H4 (cell line): ENCODE data around the gene ATP5PO. TPM values are rescaled to one million over a fixed set of nuclear protein-coding genes. Genes with fewer than 3 reads are reported as not detected.
A peak's percentile ranks its signal among the peaks of the same experiment; 100 is the strongest.

Source experiments
- DNase-seq: peaks from one replicate; pipeline ENCODE4 v3.0.0-alpha.2; 2015; ENCODE audit warnings: low spot score
- total RNA-seq: library from RNA; depleted of rRNA; stranded (reverse); fragments of >200 nt; shearing (Covaris generic); gene quantifications from 2 replicates; pipeline ENCODE4 v1.2.3, GENCODE V29; 2014; rRNA removed

The ATP5PO gene, protein sequence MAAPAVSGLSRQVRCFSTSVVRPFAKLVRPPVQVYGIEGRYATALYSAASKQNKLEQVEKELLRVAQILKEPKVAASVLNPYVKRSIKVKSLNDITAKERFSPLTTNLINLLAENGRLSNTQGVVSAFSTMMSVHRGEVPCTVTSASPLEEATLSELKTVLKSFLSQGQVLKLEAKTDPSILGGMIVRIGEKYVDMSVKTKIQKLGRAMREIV
- total RNA-seq = 325 and 389 TPM in 2 replicates

- peak; percentile 99 for DNase-seq
These were observed at the start of gene ATP5PO for GRCh38 chr21:33915368-33916199. TSS of gene ATP5PO (minus strand) at chr21:33915804. CDS start at chr21:33915763, 41 bp downstream.

- no peak for DNase-seq
These were observed 49.2 kb upstream of the ATP5PO start for GRCh38 chr21:33964706-33965325.

DNA sequence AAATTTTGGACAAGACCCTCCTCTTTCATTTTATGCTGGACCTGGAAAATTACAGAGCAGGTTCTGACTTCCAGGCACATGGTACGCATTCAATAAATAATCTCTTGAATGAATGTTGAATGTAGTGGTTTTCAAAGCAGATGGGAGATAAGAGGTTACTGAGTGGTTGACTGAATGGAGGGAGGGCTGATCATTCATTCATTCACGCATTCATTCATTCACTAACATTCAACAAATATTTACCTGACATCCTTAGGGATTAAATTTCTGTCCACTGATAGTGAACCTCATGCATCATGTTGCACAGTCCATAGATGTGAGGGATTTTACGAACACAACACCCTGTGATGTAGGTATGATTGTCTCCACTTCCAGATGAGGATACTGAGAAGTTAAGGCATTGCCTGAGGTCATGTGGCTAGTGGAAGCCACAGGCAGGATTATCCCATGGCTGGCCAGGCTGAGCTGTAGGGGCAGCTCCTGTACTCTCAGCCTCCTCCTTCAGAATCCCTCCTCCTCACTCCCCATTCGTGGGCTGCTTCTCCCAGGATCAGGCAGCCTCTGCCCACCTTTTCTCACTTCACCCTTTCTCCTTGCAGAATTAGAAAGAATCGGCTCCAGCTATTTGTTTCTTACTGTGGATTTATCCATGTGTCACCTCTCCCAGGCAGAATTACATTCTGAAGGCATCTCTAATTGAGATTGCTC lies 48.4 kb upstream of the ATP5PO start:
- no peak for DNase-seq

GRCh38 chr21:33962290-33962689 lies 46.7 kb upstream of the ATP5PO start:
- DNase-seq = no peak

GRCh38 chr21:33961061-33961460 lies 45.5 kb upstream of the ATP5PO start:
- no peak for DNase-seq

DNA sequence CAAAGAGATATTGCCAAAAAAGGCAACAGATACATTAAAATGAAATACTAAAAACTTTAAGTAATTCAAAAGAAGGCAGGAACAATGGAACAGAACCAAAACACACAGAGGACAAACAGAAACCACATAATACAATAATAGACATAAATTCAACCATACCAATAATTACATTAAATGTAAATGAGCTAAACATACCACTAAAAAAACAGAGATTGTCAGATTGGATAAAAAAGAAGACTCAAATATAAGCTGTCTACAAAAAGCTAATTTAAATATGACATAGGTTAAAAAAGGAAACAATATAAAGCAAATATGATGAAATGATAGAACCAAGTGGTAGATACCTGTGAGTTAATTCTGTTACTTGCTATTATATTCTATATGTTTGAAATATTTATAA lies 44.1 kb upstream of the ATP5PO start:
- DNase-seq = no peak

DNA sequence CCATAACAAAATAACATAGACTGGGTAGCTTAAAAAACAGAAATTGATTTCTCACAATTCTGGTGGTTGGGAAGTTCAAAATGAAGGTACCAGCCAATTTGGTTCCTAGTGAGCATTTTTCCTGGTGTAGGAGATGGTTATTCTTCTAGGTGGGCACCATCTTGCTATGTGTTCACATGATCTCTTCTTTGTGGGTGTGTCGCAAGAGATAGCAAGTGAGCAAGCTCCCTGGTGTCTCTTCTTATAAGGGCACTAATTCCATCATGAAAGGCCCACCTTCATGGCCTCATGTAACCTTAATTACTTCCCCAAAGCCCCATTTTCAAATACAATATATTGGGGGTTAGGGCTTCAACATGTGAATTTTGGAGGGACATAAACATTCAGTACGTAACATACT lies 38.8 kb upstream of the ATP5PO start:
- no peak for DNase-seq

- no peak for DNase-seq
These were observed 35.9 kb upstream of the ATP5PO start for GRCh38 chr21:33951276-33952178.

GRCh38 chr21:33950431-33951079 lies 35.0 kb upstream of the ATP5PO start:
- DNase-seq = no peak

GRCh38 chr21:33949516-33950430 lies 34.2 kb upstream of the ATP5PO start:
- no peak for DNase-seq

GRCh38 chr21:33948951-33949444 lies 33.4 kb upstream of the ATP5PO start:
- no peak for DNase-seq

- peak; percentile 86 for DNase-seq
These were observed 32.7 kb upstream of the ATP5PO start for GRCh38 chr21:33948096-33948950.

DNA sequence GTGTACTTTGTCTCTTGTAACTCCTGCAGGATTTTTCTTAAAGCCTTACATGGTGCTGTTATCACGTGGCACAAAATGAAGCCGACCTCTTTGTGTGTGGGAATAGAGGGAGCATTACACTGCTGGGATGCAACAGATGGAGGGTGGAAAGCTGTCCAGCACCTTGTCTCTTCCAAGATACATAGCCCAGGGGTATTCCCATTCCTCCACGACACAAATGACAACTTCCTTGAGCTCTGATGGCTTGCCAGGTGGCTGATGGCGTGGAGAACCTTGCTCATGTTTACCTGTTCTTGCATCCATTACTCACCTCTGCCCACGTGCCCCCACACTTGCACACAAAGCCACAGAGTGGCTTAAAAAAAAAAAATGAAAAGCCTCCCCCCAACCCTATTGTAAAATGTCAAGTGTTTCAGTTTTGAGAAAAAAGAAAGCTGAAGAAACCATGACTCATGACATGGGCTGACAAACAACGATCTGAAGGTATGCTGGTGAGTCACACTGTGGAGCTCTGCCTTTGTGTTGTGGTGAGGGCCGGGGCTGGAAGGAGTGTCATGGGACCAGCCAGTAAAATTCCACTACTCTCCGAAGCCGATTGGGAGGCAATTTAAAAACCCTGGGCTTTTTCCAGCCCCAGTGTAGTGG lies 32.0 kb upstream of the ATP5PO start:
- peak; percentile 99 for DNase-seq

GRCh38 chr21:33945652-33946270 lies 30.2 kb upstream of the ATP5PO start:
- no peak for DNase-seq

- no peak for DNase-seq
These were observed 28.7 kb upstream of the ATP5PO start for GRCh38 chr21:33944185-33944763.

DNA sequence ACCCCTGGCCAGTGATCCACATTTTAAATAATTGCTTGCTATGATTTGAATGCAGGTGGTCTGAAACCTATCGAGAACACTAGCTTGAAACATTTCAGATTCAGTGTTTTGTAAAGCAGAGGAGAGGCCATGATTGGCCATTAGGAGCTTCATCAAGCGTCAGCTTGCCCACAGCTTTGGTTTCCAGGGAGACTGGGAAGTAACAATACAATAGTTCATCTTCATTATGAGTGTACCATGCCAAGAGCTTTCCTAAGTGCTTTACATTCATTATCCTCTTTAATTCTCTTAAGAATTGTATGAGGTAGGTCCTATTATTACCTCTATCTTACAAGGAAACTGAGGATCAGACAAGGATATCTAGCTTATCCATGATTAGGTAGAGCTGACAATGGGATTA lies 27.7 kb upstream of the ATP5PO start:
- DNase-seq = no peak

GRCh38 chr21:33942426-33942825 lies 26.8 kb upstream of the ATP5PO start:
- no peak for DNase-seq
